Mucosa of gallbladder (tissue), 1 donor: ENCODE results near the gene ARHGAP18. TPM values are rescaled to one million over a fixed set of nuclear protein-coding genes. Genes with fewer than 3 reads are reported as not detected.

ENCODE experiments used
- total RNA-seq: library from RNA; stranded (reverse); gene quantifications from one replicate; pipeline ENCODE4 v1.2.1, GENCODE V29; 2021
- donor health status: DM: no; HTN: no; CAD: no.

ARHGAP18 gene
- total RNA-seq, 1 donor from 2014 or later, result 17.2 TPM

Other genes starting within 250 kb of the ARHGAP18 start
- not detected for gene TMEM244, start 151.1 kb upstream of the ARHGAP18 start, total RNA-seq